ENCODE measurements around the gene EFHC1.

- no peak for TF ChIP-seq CTCF (IDR thresholded peaks at IDR 0.05; ENCODE audit: low read length)
- no peak for TF ChIP-seq EZH2 (optimal IDR thresholded peaks at IDR 0.05; ENCODE audit: low read depth, low read length)
Observed at GRCh38 chr6:52511163-52511562, 91.0 kb downstream of the EFHC1 start.
